Measurements from ENCODE around the gene THRAP3. TPM values are rescaled to one million over a fixed set of nuclear protein-coding genes. Genes with fewer than 3 reads are reported as not detected.

THRAP3 gene
- total and polyA plus RNA-seq, 2 of the 8 experiments (the other 6 are each of a cell fraction or from before 2014, with no cell fraction given), result 40.2 to 183 TPM

GRCh38 chr1:36346741-36347370 is 122.6 kb downstream of the THRAP3 start:
- DNase-seq (ENCODE audit: low read depth in 1 of 2, low spot score in 2 of 2) (no peak), FAIRE-seq (no peak)
- Histone ChIP-seq H4K5ac (ENCODE audit: insufficient read length, low read depth, low read length) (no peak overlapping the region), H3K56ac (replicated peaks; ENCODE audit: insufficient read length, low read depth, low read length) (no peak overlapping the region), H4K8ac (ENCODE audit: extremely low read depth, insufficient read depth, low read length) (no peak overlapping the region), H2BK12ac (ENCODE audit: low read depth, low read length) (no peak overlapping the region), H3K9me3 (ENCODE audit: insufficient read depth in 2 of 2, low read depth in 1 of 2, low read length in 1 of 2) (no peaks in the 10 kb centered on the region), H3K23me2 (ENCODE audit: low read depth, low read length) (no peaks in the 10 kb centered on the region), H3K27ac (ENCODE audit: low read depth, low read length) (no peak overlapping the region), H3K79me2 (ENCODE audit: control insufficient read depth in 1 of 2, insufficient read depth in 2 of 2, low read length in 2 of 2) (no peaks in the 10 kb centered on the region), H2AK5ac (ENCODE audit: low read depth, low read length) (no peak overlapping the region), H3K4me1 (replicated peaks in 1 of 4; ENCODE audit: control insufficient read depth in 3 of 4, insufficient read depth in 4 of 4, low read length in 3 of 4) (no peaks in the 10 kb centered on the region), H3K4me3 (ENCODE audit: extremely low read depth in 1 of 4, insufficient read depth in 2 of 4, low read depth in 3 of 4, low read length in 4 of 4) (no peak overlapping the region), H2AFZ (ENCODE audit: low read length) (no peak overlapping the region), H3K79me1 (ENCODE audit: low read depth, low read length) (no peaks in the 10 kb centered on the region), H3K36me3 (ENCODE audit: control insufficient read depth in 2 of 4, insufficient read depth in 4 of 4, low read length in 3 of 4) (peaks cover 3 to 23% (median 7%) of the 10 kb centered on the region in 4 experiments; a peak in 5 of 8 replicates), H4K20me1 (replicated peaks in 1 of 2; ENCODE audit: control insufficient read depth in 1 of 2, insufficient read depth in 2 of 2, low read length in 2 of 2) (peaks cover 1 to 3% of the 10 kb centered on the region in 2 experiments), H3K9ac (replicated peaks in 1 of 4; ENCODE audit: extremely low read depth in 1 of 4, low read depth in 3 of 4, low read length in 3 of 4) (no peak overlapping the region; a peak in 1 of 7 replicates), H4K91ac (replicated peaks; ENCODE audit: insufficient read length, low read length) (no peak overlapping the region), H3K4me2 (ENCODE audit: insufficient read depth in 1 of 2, low read depth in 2 of 2, low read length in 2 of 2) (no peak overlapping the region), H3K4ac (replicated peaks; ENCODE audit: insufficient read length, low read depth, low read length) (no peak overlapping the region), H3K18ac (ENCODE audit: extremely low read depth, low read length) (no peak overlapping the region), H2BK20ac (ENCODE audit: low read length) (no peak overlapping the region), H2BK120ac (replicated peaks; ENCODE audit: low read depth, low read length) (no peak overlapping the region), H3K14ac (ENCODE audit: insufficient read length) (no peak overlapping the region), H3K23ac (ENCODE audit: insufficient read length) (no peak overlapping the region), H2BK15ac (ENCODE audit: low read length) (no peak overlapping the region), H3K27me3 (replicated peaks in 1 of 4; ENCODE audit: control insufficient read depth in 3 of 4, extremely low read depth in 1 of 4, insufficient read depth in 3 of 4, low read length in 3 of 4) (no peaks in the 10 kb centered on the region), H2BK5ac (ENCODE audit: low read depth, low read length) (no peak overlapping the region; the same call in 1 of the 2 replicates)
- POLR2A ChIA-PET (ENCODE audit: partially characterized antibody), result interaction anchor here (3.1 kb wide), 1 partner anchor 40 kb away, joined by 10 read pairs; no protein-coding TSS in a partner anchor
- CTCF ChIA-PET (ENCODE audit: partially characterized antibody), result interaction anchor here (0.6 to 10.0 kb wide), 4 partner anchors 8 to 132 kb away, joined by 3 to 150 read pairs (median 5); no protein-coding TSS in a partner anchor
- WGBS, 2 experiments (ENCODE audit: extremely low coverage in 1 of 2, insufficient coverage in 1 of 2, insufficient read length in 1 of 2, insufficient replicate concordance in 2 of 2, low coverage in 1 of 2, low lambda C conversion rate in 2 of 2, missing lambda C conversion rate in 1 of 2), result 95% methylated on average over 8 of the region's 8 CpGs; no CpG with 5 or more reads in 1 of the 2 experiments
- no peak for TF ChIP-seq NANOG (IDR thresholded peaks at IDR 0.05; ENCODE audit: insufficient read depth, low read depth, low read length, poor library complexity, severe bottlenecking)
- TF ChIP-seq ASH2L (IDR thresholded peaks at IDR 0.05; ENCODE audit: low read length), result no peak
- TF ChIP-seq ATF2 (IDR thresholded peaks at IDR 0.05; ENCODE audit: low read length), result no peak
- TF ChIP-seq POLR2A (IDR thresholded peaks at IDR 0.05; ENCODE audit: control extremely low read depth in 1 of 2, low read depth in 2 of 2, low read length in 2 of 2), result no peak
- TF ChIP-seq POLR2AphosphoS5 (IDR thresholded peaks at IDR 0.05; ENCODE audit: low read depth, low read length), result no peak
- TF ChIP-seq CREB1 (IDR thresholded peaks at IDR 0.05), result no peak
- TF ChIP-seq TAF1 (IDR thresholded peaks at IDR 0.05; ENCODE audit: low read depth, low read length), result no peak
- TF ChIP-seq FOSL1 (IDR thresholded peaks at IDR 0.05; ENCODE audit: insufficient read depth, low read depth, low read length), result no peak
- no peak for TF ChIP-seq BCL11A (IDR thresholded peaks at IDR 0.05; ENCODE audit: low read depth in 2 of 2, low read length in 2 of 2)
- TF ChIP-seq KDM4A (IDR thresholded peaks at IDR 0.05; ENCODE audit: low read depth, low read length, severe bottlenecking), result no peak
- TF ChIP-seq JUND (IDR thresholded peaks at IDR 0.05; ENCODE audit: low read length), result no peak
- TF ChIP-seq RXRA (IDR thresholded peaks at IDR 0.05; ENCODE audit: insufficient read depth, low read depth, low read length), result no peak

Data from H1 (cell line).